IMR-90 (cell line): ENCODE data around the gene TRMT10C. TPM values are rescaled to one million over a fixed set of nuclear protein-coding genes. Genes with fewer than 3 reads are reported as not detected.

Experiments used
- ATAC-seq: fragments of 200-7000 bp; cut with Tn5 transposase; 2 replicates; pipeline ENCODE4 v1.9.1; 2020; ENCODE audit warnings: low read depth, mild to moderate bottlenecking, moderate library complexity
- BruUV-seq: library from RNA; stranded (reverse); fragments of 400-500 nt; replicated peaks from 2 replicates; lab custom pipeline; 2021; lab: Mats Ljungman, UMichigan
- CTCF ChIA-PET: fragments of 300-600 bp; formaldehyde crosslinking; extraction: SDS; loops from one replicate; lab custom pipeline; 2021; ENCODE audit warnings: antibody characterized with exemption; lab: Yijun Ruan, JAX
- POLR2A ChIA-PET: fragments of 300-600 bp; sonication (Branson Sonifier 250); formaldehyde crosslinking; loops from one replicate; lab custom pipeline; 2022; ENCODE audit warnings: antibody characterized with exemption; ENCODE audit not compliant: unreplicated experiment; lab: Charles Lee
- DNase-seq: peaks from one replicate; pipeline ENCODE4 v3.0.0; 2013
- H2AFZ ChIP-seq: replicated peaks from 2 replicates; pipeline ENCODE3; 2013; ENCODE audit warnings: low read length, mild to moderate bottlenecking; ENCODE audit not compliant: poor library complexity
- H2AK5ac ChIP-seq: 2 replicates; pipeline ENCODE4 v1.6.1; 2013; ENCODE audit warnings: low read depth, low read length, inconsistent platforms
- H2AK9ac ChIP-seq: replicated peaks from 2 replicates; pipeline ENCODE3; 2013; ENCODE audit warnings: mild to moderate bottlenecking, low read depth, low read length, moderate library complexity; ENCODE audit not compliant: poor library complexity
- H2BK120ac ChIP-seq: 2 replicates; pipeline ENCODE4 v1.6.1; 2013; ENCODE audit warnings: low read depth, low read length, inconsistent platforms
- H2BK15ac ChIP-seq: 3 replicates; pipeline ENCODE4 v1.6.1; 2013; ENCODE audit warnings: low read depth, low read length, inconsistent platforms
- H2BK20ac ChIP-seq: 2 replicates; pipeline ENCODE4 v1.6.1; 2013; ENCODE audit warnings: low read depth, mild to moderate bottlenecking, inconsistent platforms, low read length, moderate library complexity
- H2BK5ac ChIP-seq: 2 replicates; pipeline ENCODE4 v1.6.1; 2013; ENCODE audit warnings: mild to moderate bottlenecking, low read depth, low read length, inconsistent platforms; ENCODE audit not compliant: poor library complexity, severe bottlenecking
- H3K14ac ChIP-seq: replicated peaks from 2 replicates; pipeline ENCODE4 v1.6.1; 2013; ENCODE audit warnings: low read depth, low read length, inconsistent platforms
- H3K18ac ChIP-seq: 2 replicates; pipeline ENCODE4 v1.6.1; 2013; ENCODE audit warnings: low read depth, low read length, control low read depth
- H3K23ac ChIP-seq: 2 replicates; pipeline ENCODE4 v1.6.1; 2013; ENCODE audit warnings: low read depth, low read length, inconsistent platforms
- H3K27ac ChIP-seq: 2 replicates; pipeline ENCODE4 v1.5.1; 2013; ENCODE audit warnings: mild to moderate bottlenecking, control low read depth, low read length; ENCODE audit not compliant: insufficient read depth
- H3K27me3 ChIP-seq: 2 replicates; pipeline ENCODE4 v1.6.1; 2013; ENCODE audit warnings: low read length; ENCODE audit not compliant: control insufficient read depth, insufficient read depth
- H3K36me3 ChIP-seq: 2 replicates; pipeline ENCODE4 v1.6.1; 2013; ENCODE audit warnings: low read length, mixed read lengths; ENCODE audit not compliant: control insufficient read depth, insufficient read depth
- H3K4ac ChIP-seq: 2 replicates; pipeline ENCODE4 v1.6.1; 2013; ENCODE audit warnings: low read depth, low read length, inconsistent platforms
- H3K4me1 ChIP-seq: 2 replicates; pipeline ENCODE4 v1.6.1; 2013; ENCODE audit warnings: low read length, mixed read lengths; ENCODE audit not compliant: control insufficient read depth, insufficient read depth
- H3K4me2 ChIP-seq: 2 replicates; pipeline ENCODE4 v1.6.1; 2013; ENCODE audit warnings: low read depth, mild to moderate bottlenecking, control low read depth, low read length, moderate library complexity
- H3K4me3 ChIP-seq: 2 replicates; pipeline ENCODE4 v1.5.1; 2013; ENCODE audit warnings: low read depth, mild to moderate bottlenecking, control low read depth, low read length, moderate library complexity; ENCODE audit not compliant: insufficient read depth
- H3K56ac ChIP-seq: 2 replicates; pipeline ENCODE4 v1.6.1; 2013; ENCODE audit warnings: low read length, inconsistent platforms; ENCODE audit not compliant: insufficient read depth; ENCODE audit errors: extremely low read depth
- H3K79me1 ChIP-seq, 2 experiments: 2 replicates each; pipeline ENCODE4 v1.6.1; 2013; ENCODE audit warnings: low read length in 2 of 2, inconsistent platforms in 1 of 2, low read depth in 1 of 2
- H3K9ac ChIP-seq: 2 replicates; pipeline ENCODE4 v1.6.1; 2013; ENCODE audit warnings: low read depth, low read length, control low read depth
- H3K9me1 ChIP-seq: 2 replicates; pipeline ENCODE4 v1.6.1; 2013; ENCODE audit warnings: low read length, inconsistent platforms; ENCODE audit not compliant: insufficient read depth
- H3K9me3 ChIP-seq: 2 replicates; pipeline ENCODE4 v1.6.1; 2013; ENCODE audit warnings: low read length; ENCODE audit not compliant: control insufficient read depth, insufficient read depth
- H4K20me1 ChIP-seq: 2 replicates; pipeline ENCODE4 v1.6.1; 2013; ENCODE audit warnings: low read length, inconsistent platforms; ENCODE audit not compliant: insufficient read depth
- H4K5ac ChIP-seq: 2 replicates; pipeline ENCODE4 v1.6.1; 2013; ENCODE audit warnings: mild to moderate bottlenecking, low read depth, low read length, control low read depth
- H4K8ac ChIP-seq, 2 experiments: 2 replicates each; pipeline ENCODE4 v1.6.1; 2013; ENCODE audit warnings: low read depth in 2 of 2, low read length in 2 of 2, control low read depth in 1 of 2, inconsistent platforms in 1 of 2
- H4K91ac ChIP-seq: 2 replicates; pipeline ENCODE4 v1.6.1; 2013; ENCODE audit warnings: low read depth, low read length, inconsistent platforms; ENCODE audit not compliant: insufficient read depth
- CEBPB ChIP-seq: IDR thresholded peaks from 2 replicates; pipeline ENCODE4 v1.6.1; 2012; ENCODE audit warnings: low read depth, low read length, improper control_type of control experiment
- FOS ChIP-seq: fragments of 150-350 bp; IDR thresholded peaks from 2 replicates; pipeline ENCODE4 v1.6.1; 2016; ENCODE audit warnings: low read depth, low read length
- MAFK ChIP-seq: IDR thresholded peaks from 2 replicates; pipeline ENCODE4 v1.6.1; 2012; ENCODE audit warnings: low read depth, low read length, improper control_type of control experiment
- MAZ ChIP-seq: IDR thresholded peaks from 2 replicates; pipeline ENCODE4 v1.6.1; 2012; ENCODE audit warnings: low read depth, mild to moderate bottlenecking, low read length, improper control_type of control experiment, moderate library complexity, borderline replicate concordance
- NFE2L2 ChIP-seq: fragments of 150-350 bp; IDR thresholded peaks from 2 replicates; pipeline ENCODE4 v1.6.1; 2016; ENCODE audit warnings: low read depth, mild to moderate bottlenecking, low read length
- POLR2A ChIP-seq: IDR thresholded peaks from 2 replicates; pipeline ENCODE4 v1.6.1; 2012; ENCODE audit warnings: mild to moderate bottlenecking, low read depth, low read length
- RCOR1 ChIP-seq: IDR thresholded peaks from 2 replicates; pipeline ENCODE4 v1.6.1; 2012; ENCODE audit warnings: mild to moderate bottlenecking, low read length, improper control_type of control experiment; ENCODE audit not compliant: insufficient replicate concordance
- RFX5 ChIP-seq: IDR thresholded peaks from 2 replicates; pipeline ENCODE4 v1.8.0; 2012; ENCODE audit warnings: low read depth, mild to moderate bottlenecking, low read length, moderate library complexity
- WGBS, 2 experiments: methylation state at CpG; one replicate each; pipeline versions ENCODE4 v1.1.5 to v1.1.7; 2013; ENCODE audit warnings: missing lambda C conversion rate in 2 of 2; ENCODE audit not compliant: insufficient read length in 1 of 2; ENCODE audit errors: extremely low coverage in 2 of 2; 5-methylcytosine and 5-hydroxymethylcytosine counted together
- dilution Hi-C: fragments of 300-500 bp; cut with HindIII; formaldehyde crosslinking; loops from one replicate; pipeline ENCODE4 v1.14.3; 2018; ENCODE audit warnings: low sequenced_read_pairs; ENCODE audit not compliant: unreplicated experiment
- in situ Hi-C: fragments of 300-500 bp; cut with MboI; formaldehyde crosslinking; loops from 3 replicates; pipeline ENCODE4 v1.14.3; 2019; ENCODE audit warnings: low sequenced_read_pairs, inconsistent platforms, mixed read lengths
- intact Hi-C: fragments of 100-400 bp; cut with micrococcal nuclease; formaldehyde crosslinking; loops from 2 replicates; pipeline ENCODE4 v1.10.0; 2022
- polyA plus RNA-seq, 3 experiments: library from polyadenylated mRNA; depleted of rRNA; stranded (reverse); fragments of >200 nt; gene quantifications; 2 replicates each; pipeline ENCODE4 v1.2.3, GENCODE V29; 2012; ENCODE audit warnings: low replicate concordance in 1 of 3
- total RNA-seq: library from RNA; depleted of rRNA; stranded (reverse); fragments of >200 nt; gene quantifications from 2 replicates; pipeline ENCODE4 v1.2.3, GENCODE V29; 2012

TRMT10C gene
- total and polyA plus RNA-seq, 2 of the 4 experiments (the other 2 are of a cell fraction): 13.6 to 17.0 TPM

DNA sequence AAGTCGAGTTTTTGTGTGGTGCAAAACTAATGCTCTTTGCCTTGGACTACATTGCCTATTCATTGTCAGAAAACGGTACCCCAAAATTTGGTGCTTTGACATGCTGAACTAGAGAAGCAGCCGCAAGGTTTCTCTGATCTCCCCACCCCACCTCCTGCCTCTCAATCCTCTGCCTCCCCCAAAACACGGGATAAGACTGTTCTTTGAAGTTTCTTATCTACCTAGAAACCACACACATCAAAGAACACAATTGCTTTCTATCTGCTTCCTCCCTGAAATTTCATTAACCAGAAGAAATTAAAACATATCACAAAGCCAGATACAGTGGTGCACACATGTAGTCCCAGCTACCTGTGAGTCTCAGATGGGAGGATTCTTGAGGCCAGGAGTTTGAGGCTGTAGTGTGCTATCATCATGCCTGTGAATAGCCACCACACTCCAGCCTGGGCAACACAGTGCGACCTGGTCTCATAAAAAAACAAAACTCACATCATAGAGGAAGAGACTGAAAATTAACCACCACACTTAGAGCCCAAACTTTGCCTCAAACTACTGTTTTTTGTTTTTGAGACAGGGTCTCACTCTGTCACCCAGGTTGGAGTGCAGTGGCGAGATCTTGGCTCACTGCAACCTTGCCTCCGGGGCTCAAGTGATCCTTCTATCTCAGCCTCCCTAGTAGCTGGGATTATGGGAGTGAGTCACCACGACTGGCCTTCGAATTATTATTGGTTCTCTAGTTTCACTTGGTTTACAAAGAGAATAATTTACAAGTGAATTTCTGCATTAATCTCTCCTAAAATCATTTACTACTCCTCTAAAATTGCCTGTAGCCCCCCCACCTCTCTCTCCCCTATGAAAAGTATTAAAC, 9.6 kb downstream of the TRMT10C start:
- Histone ChIP-seq H3K9me3 (no peaks in the 10 kb centered on the region), H3K4me3 (no peak overlapping the region), H2BK5ac (no peak overlapping the region), H4K91ac (no peak overlapping the region), H2BK15ac (no peak overlapping the region), H2AK5ac (no peak overlapping the region), H3K4me1 (peaks cover 8% of the 10 kb centered on the region), H2BK20ac (no peak overlapping the region), H4K5ac (no peak overlapping the region), H3K18ac (no peak overlapping the region), H3K36me3 (peaks cover 2% of the 10 kb centered on the region; the same call in 1 of the 2 replicates), H2AK9ac (no peak overlapping the region), H3K56ac (no peak overlapping the region), H2AFZ (no peak overlapping the region), H3K14ac (no peak overlapping the region), H3K27ac (no peak overlapping the region), H3K79me1 (peaks cover 10 to 28% of the 10 kb centered on the region in 2 experiments; a peak in 2 of 4 replicates), H3K23ac (no peak overlapping the region), H2BK120ac (no peak overlapping the region), H3K4me2 (no peak overlapping the region), H3K9me1 (peaks cover 5% of the 10 kb centered on the region), H3K27me3 (no peaks in the 10 kb centered on the region), H4K8ac (no peak overlapping the region), H4K20me1 (peaks cover 6% of the 10 kb centered on the region; the same call in 1 of the 2 replicates), H3K4ac (no peak overlapping the region), H3K9ac (no peak overlapping the region)
- no TSS peak for BruUV-seq
- intact Hi-C loops: loop anchor here (5.0 kb wide), 1 partner anchor 66 kb away; no protein-coding TSS in a partner anchor
- dilution Hi-C loops: no loop called here
- in situ Hi-C loops: no loop called here
- DNase-seq (no peak), ATAC-seq (no peak)
- ChIA-PET CTCF (no interaction called here), POLR2A (no interaction called here)
- WGBS, 2 experiments: no CpG with 5 or more reads among the region's 9 CpGs
- TF ChIP-seq MAFK (no peak), RCOR1 (no peak), POLR2A (no peak), RFX5 (no peak), NFE2L2 (no peak), MAZ (no peak), FOS (no peak), CEBPB (no peak)
